Measurements from ENCODE around the gene THSD4.

DNA sequence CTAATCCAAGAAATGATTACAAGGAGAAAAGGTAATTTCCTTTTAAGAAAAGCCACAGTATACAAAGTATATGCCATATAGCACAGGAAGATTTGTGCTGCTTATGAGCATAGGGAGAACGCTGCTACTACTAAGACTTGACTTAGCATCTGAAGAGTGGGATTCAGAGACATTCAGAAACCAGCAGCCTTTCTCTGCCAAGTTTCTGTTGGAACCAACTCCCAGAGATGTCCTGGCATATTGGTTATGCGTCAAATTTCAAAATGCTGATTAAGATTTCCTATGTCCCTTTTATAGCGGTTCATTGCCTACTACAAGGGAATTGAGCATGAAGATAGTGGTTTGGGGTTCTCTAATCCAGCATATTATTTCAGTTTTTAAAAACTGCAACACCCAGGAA, 700.0 kb downstream of the THSD4 start:
- TF ChIP-seq EZH2phosphoT487 (IDR thresholded peaks at IDR 0.05; ENCODE audit: borderline replicate concordance, low read length) = no peak
- TF ChIP-seq, protein P1, sequence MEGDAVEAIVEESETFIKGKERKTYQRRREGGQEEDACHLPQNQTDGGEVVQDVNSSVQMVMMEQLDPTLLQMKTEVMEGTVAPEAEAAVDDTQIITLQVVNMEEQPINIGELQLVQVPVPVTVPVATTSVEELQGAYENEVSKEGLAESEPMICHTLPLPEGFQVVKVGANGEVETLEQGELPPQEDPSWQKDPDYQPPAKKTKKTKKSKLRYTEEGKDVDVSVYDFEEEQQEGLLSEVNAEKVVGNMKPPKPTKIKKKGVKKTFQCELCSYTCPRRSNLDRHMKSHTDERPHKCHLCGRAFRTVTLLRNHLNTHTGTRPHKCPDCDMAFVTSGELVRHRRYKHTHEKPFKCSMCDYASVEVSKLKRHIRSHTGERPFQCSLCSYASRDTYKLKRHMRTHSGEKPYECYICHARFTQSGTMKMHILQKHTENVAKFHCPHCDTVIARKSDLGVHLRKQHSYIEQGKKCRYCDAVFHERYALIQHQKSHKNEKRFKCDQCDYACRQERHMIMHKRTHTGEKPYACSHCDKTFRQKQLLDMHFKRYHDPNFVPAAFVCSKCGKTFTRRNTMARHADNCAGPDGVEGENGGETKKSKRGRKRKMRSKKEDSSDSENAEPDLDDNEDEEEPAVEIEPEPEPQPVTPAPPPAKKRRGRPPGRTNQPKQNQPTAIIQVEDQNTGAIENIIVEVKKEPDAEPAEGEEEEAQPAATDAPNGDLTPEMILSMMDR (IDR thresholded peaks at IDR 0.05; ENCODE audit: low read depth, low read length, poor library complexity, severe bottlenecking) = no peak
